Measurements from ENCODE around the gene GRB10.

DNA sequence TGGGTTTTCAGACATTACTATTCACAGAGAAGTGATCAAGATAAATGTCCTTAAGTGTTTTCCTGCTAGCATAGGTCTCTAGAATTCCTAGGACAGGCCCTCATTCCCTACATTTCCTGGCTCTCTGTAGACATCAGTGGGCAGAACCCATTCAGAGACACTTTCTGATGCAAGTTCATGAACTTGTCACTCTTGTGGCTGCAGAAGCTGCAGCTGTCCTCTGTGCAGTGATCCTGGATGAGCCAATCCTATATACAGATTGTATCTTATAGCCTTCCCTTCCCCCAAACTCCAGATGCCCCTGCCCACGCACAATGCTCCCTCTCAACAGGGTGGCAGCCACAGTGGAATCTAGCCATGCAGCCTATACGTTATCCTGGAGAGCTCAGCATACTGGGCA, 12.6 kb upstream of the GRB10 start:
- TF ChIP-seq, protein P1, sequence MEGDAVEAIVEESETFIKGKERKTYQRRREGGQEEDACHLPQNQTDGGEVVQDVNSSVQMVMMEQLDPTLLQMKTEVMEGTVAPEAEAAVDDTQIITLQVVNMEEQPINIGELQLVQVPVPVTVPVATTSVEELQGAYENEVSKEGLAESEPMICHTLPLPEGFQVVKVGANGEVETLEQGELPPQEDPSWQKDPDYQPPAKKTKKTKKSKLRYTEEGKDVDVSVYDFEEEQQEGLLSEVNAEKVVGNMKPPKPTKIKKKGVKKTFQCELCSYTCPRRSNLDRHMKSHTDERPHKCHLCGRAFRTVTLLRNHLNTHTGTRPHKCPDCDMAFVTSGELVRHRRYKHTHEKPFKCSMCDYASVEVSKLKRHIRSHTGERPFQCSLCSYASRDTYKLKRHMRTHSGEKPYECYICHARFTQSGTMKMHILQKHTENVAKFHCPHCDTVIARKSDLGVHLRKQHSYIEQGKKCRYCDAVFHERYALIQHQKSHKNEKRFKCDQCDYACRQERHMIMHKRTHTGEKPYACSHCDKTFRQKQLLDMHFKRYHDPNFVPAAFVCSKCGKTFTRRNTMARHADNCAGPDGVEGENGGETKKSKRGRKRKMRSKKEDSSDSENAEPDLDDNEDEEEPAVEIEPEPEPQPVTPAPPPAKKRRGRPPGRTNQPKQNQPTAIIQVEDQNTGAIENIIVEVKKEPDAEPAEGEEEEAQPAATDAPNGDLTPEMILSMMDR (IDR thresholded peaks at IDR 0.05) = no peak
- no peak for TF ChIP-seq POLR2AphosphoS5 (IDR thresholded peaks at IDR 0.05)

Data from breast epithelium (tissue), 3 donors.